Esophagus muscularis mucosa (tissue), 4 donors: ENCODE measurements around the gene RUNX3. TPM values are rescaled to one million over a fixed set of nuclear protein-coding genes. Genes with fewer than 3 reads are reported as not detected.

Source experiments
- DNase-seq: peaks from one replicate; pipeline ENCODE4 v3.0.0-alpha.2; 2017; ENCODE audit errors: extremely low spot score
- H3K27ac ChIP-seq, 4 donors: fragments of 200-600 bp; sonication (generic); replicated peaks in 1 of 4; 1 replicate in 3 of 4; 2 replicates in 1 of 4; pipeline ENCODE4 v1.5.1; 2016 to 2019; ENCODE audit warnings: mild to moderate bottlenecking in 1 of 4
- H3K27me3 ChIP-seq, 4 donors: fragments of 200-600 bp; sonication (generic); one replicate each; pipeline versions ENCODE4 v1.5.1 to v1.6.0; 2016 to 2019
- H3K36me3 ChIP-seq, 4 donors: fragments of 200-600 bp; sonication (generic); one replicate each; pipeline ENCODE4 v1.5.1; 2016 to 2019
- H3K4me1 ChIP-seq, 4 donors: fragments of 200-600 bp; sonication (generic); one replicate each; pipeline ENCODE4 v1.5.1; 2016 to 2019
- H3K4me3 ChIP-seq, 4 donors: fragments of 200-600 bp; sonication (generic); 1 replicate in 2 of 4; 2 replicates in 2 of 4; pipeline ENCODE4 v1.5.1; 2016 to 2019; ENCODE audit warnings: mild to moderate bottlenecking in 4 of 4, moderate library complexity in 1 of 4
- H3K9me3 ChIP-seq, 4 donors: fragments of 200-600 bp; sonication (generic); 1 replicate in 3 of 4; 2 replicates in 1 of 4; pipeline ENCODE4 v1.5.1; 2016 to 2019
- CTCF ChIP-seq, 3 experiments: fragments of 200-600 bp in 2 of 3; fragments of 450-650 bp in 1 of 3; sonication (generic) in 2 of 3; IDR thresholded peaks; one replicate each; pipeline ENCODE4 v1.5.1; 2017 to 2019; ENCODE audit warnings: antibody characterized with exemption in 3 of 3, mild to moderate bottlenecking in 2 of 3, moderate library complexity in 1 of 3
- EP300 ChIP-seq: sonication (generic); formaldehyde crosslinking; IDR thresholded peaks from one replicate; pipeline ENCODE4 v1.6.1; 2017; ENCODE audit warnings: antibody characterized with exemption
- POLR2A ChIP-seq: fragments of 450-650 bp; IDR thresholded peaks from one replicate; pipeline ENCODE4 v1.6.1; 2017; ENCODE audit warnings: antibody characterized with exemption, moderate library complexity, mild to moderate bottlenecking, low read depth
- POLR2AphosphoS5 ChIP-seq, 2 donors: sonication (generic); formaldehyde crosslinking; IDR thresholded peaks; one replicate each; pipeline ENCODE4 v1.6.1; 2017; ENCODE audit warnings: antibody characterized with exemption in 2 of 2
- WGBS: methylation state at CpG from one replicate; pipeline ENCODE4 v1.1.5; 2018; 5-methylcytosine and 5-hydroxymethylcytosine counted together
- intact Hi-C: fragments of 100-400 bp; cut with DNase I; formaldehyde crosslinking; loops from one replicate; pipeline ENCODE4 v1.15.1; 2023
- total RNA-seq, 4 donors: library from RNA; depleted of rRNA; stranded (reverse); fragments of >200 nt; gene quantifications; one replicate each; pipeline versions ENCODE4 v1.1.0 to v1.2.1, GENCODE V29; 2016

RUNX3 gene
- total RNA-seq, 4 donors from 2014 or later, result 0.91 to 4.4 (median 2.3) TPM

GRCh38 chr1:24966724-24967346 lies 36.8 kb upstream of the RUNX3 start:
- Histone ChIP-seq H3K4me3 (no peak overlapping the region), H3K36me3 (no peaks in the 10 kb centered on the region), H3K4me1 (no peaks in the 10 kb centered on the region), H3K27ac (no peak overlapping the region), H3K9me3 (no peaks in the 10 kb centered on the region), H3K27me3 (peaks cover 0 to 61% (median 3%) of the 10 kb centered on the region in 4 donors)
- 91% methylated on average over 4 of the region's 8 CpGs for WGBS
- TF ChIP-seq POLR2A, result no peak
- no peak for DNase-seq
- intact Hi-C loops, result no loop called here

- TF ChIP-seq CTCF (IDR thresholded peaks at IDR 0.05) (no peak), EP300 (no peak), POLR2AphosphoS5 (IDR thresholded peaks at IDR 0.05) (no peak), POLR2A (no peak)
- no peak overlapping the region for H3K4me3 ChIP-seq
- DNase-seq, result no peak
Observed at GRCh38 chr1:24966121-24966723, 36.1 kb upstream of the RUNX3 start.

GRCh38 chr1:24965571-24965930 lies 35.5 kb upstream of the RUNX3 start:
- Histone ChIP-seq H3K36me3 (no peaks in the 10 kb centered on the region), H3K9me3 (no peaks in the 10 kb centered on the region), H3K4me1 (no peaks in the 10 kb centered on the region), H3K4me3 (no peak overlapping the region), H3K27me3 (peaks cover 0 to 59% (median 1%) of the 10 kb centered on the region in 4 donors), H3K27ac (no peak overlapping the region)
- no peak for DNase-seq
- intact Hi-C loops, result no loop called here
- WGBS, result 95% methylated on average over 9 of the region's 10 CpGs
- TF ChIP-seq POLR2A (no peak), POLR2AphosphoS5 (IDR thresholded peaks at IDR 0.05) (no peak), EP300 (no peak), CTCF (IDR thresholded peaks at IDR 0.05) (no peak)

More at GRCh38 chr1:24966121-24966723, 36.1 kb upstream of the RUNX3 start:
- Histone ChIP-seq H3K27me3 (peaks cover 0 to 59% (median 3%) of the 10 kb centered on the region in 4 donors), H3K4me1 (no peaks in the 10 kb centered on the region), H3K36me3 (no peaks in the 10 kb centered on the region), H3K27ac (no peak overlapping the region), H3K9me3 (no peaks in the 10 kb centered on the region)
- WGBS, result 60% methylated on average over 3 of the region's 4 CpGs
- intact Hi-C loops, result no loop called here

GRCh38 chr1:24964811-24965570 lies 34.9 kb upstream of the RUNX3 start:
- Histone ChIP-seq H3K27me3 (peaks cover 0 to 59% (median 1%) of the 10 kb centered on the region in 4 donors), H3K27ac (no peak overlapping the region), H3K9me3 (no peaks in the 10 kb centered on the region), H3K4me3 (no peak overlapping the region), H3K36me3 (no peaks in the 10 kb centered on the region), H3K4me1 (no peaks in the 10 kb centered on the region)
- WGBS, result 87% methylated on average over 30 of the region's 32 CpGs
- no peak for DNase-seq
- intact Hi-C loops, result no loop called here
- TF ChIP-seq POLR2A (no peak), EP300 (no peak), CTCF (IDR thresholded peaks at IDR 0.05) (no peak), POLR2AphosphoS5 (IDR thresholded peaks at IDR 0.05) (no peak)

GRCh38 chr1:24963943-24964693 lies 34.0 kb upstream of the RUNX3 start:
- Histone ChIP-seq H3K9me3 (no peaks in the 10 kb centered on the region), H3K4me1 (no peaks in the 10 kb centered on the region), H3K27ac (no peak overlapping the region), H3K27me3 (peaks cover 0 to 56% (median 1%) of the 10 kb centered on the region in 4 donors), H3K36me3 (no peaks in the 10 kb centered on the region), H3K4me3 (no peak overlapping the region)
- no peak for DNase-seq
- 96% methylated on average over 20 of the region's 23 CpGs for WGBS
- intact Hi-C loops, result no loop called here
- TF ChIP-seq POLR2A (no peak), CTCF (IDR thresholded peaks at IDR 0.05) (no peak), POLR2AphosphoS5 (IDR thresholded peaks at IDR 0.05) (no peak), EP300 (no peak)
